Smooth muscle cell (in vitro differentiated cells): Measurements from ENCODE around the gene GPR146. TPM values are rescaled to one million over a fixed set of nuclear protein-coding genes. Genes with fewer than 3 reads are reported as not detected.

Experiments used
- DNase-seq: peaks from one replicate; lab custom pipeline; 2025; ENCODE audit not compliant: unreplicated experiment; lab: John Stamatoyannopoulos, UW
- H2AFZ ChIP-seq: fragments of 200-600 bp; sonication (generic); 2 replicates; pipeline ENCODE4 v1.6.0; 2016; ENCODE audit warnings: antibody characterized with exemption, low read depth, mild to moderate bottlenecking
- H3F3A ChIP-seq: fragments of 200-600 bp; sonication (generic); 2 replicates; pipeline ENCODE4 v1.6.0; 2017; ENCODE audit warnings: antibody characterized with exemption, low read depth
- H3K27ac ChIP-seq: fragments of 200-600 bp; sonication (generic); 2 replicates; pipeline ENCODE4 v1.5.1; 2016; ENCODE audit warnings: low read depth, mild to moderate bottlenecking
- H3K27me3 ChIP-seq: fragments of 200-600 bp; sonication (generic); 2 replicates; pipeline ENCODE4 v1.6.1; 2016; ENCODE audit warnings: low read depth, mild to moderate bottlenecking
- H3K36me3 ChIP-seq: fragments of 200-600 bp; sonication (generic); 2 replicates; pipeline ENCODE4 v1.5.1; 2016; ENCODE audit warnings: low read depth
- H3K4me1 ChIP-seq: fragments of 200-600 bp; sonication (generic); 2 replicates; pipeline ENCODE4 v1.5.1; 2016; ENCODE audit warnings: low read depth
- H3K4me2 ChIP-seq: fragments of 200-600 bp; sonication (generic); 2 replicates; pipeline ENCODE4 v1.6.0; 2016; ENCODE audit warnings: mild to moderate bottlenecking
- H3K4me3 ChIP-seq: fragments of 200-600 bp; sonication (generic); 2 replicates; pipeline ENCODE4 v1.5.1; 2016; ENCODE audit warnings: mild to moderate bottlenecking
- H3K79me2 ChIP-seq: fragments of 200-600 bp; sonication (generic); 2 replicates; pipeline ENCODE4 v1.6.0; 2016; ENCODE audit warnings: low read depth, mild to moderate bottlenecking
- H3K9ac ChIP-seq: fragments of 200-600 bp; sonication (generic); 2 replicates; pipeline ENCODE4 v1.6.0; 2016; ENCODE audit warnings: low read depth
- H3K9me3 ChIP-seq: fragments of 200-600 bp; sonication (generic); replicated peaks from 2 replicates; pipeline ENCODE4 v1.5.1; 2016; ENCODE audit warnings: low read depth
- H4K20me1 ChIP-seq: fragments of 200-600 bp; sonication (generic); 2 replicates; pipeline ENCODE4 v1.6.0; 2016; ENCODE audit warnings: low read depth
- WGBS: methylation state at CpG from one replicate; pipeline ENCODE4 v1.1.7; 2016; ENCODE audit warnings: low lambda C conversion rate; 5-methylcytosine and 5-hydroxymethylcytosine counted together
- polyA plus RNA-seq: library from polyadenylated mRNA; unstranded; fragments of >200 nt; fragmentation: Nextera tagmentation; extraction: Ambion mirVana; gene quantifications from 2 replicates; pipeline ENCODE4 v1.2.1, GENCODE V29; 2016
- total RNA-seq: library from RNA; depleted of rRNA; stranded (reverse); fragments of >200 nt; gene quantifications from 2 replicates; pipeline ENCODE4 v1.2.3, GENCODE V29; 2014
- TF ChIP-seq, protein P1 (sequence below): fragments of 200-600 bp; sonication (generic); IDR thresholded peaks from 2 replicates; pipeline ENCODE4 v1.5.1; 2017; ENCODE audit warnings: borderline replicate concordance, mild to moderate bottlenecking, antibody characterized with exemption; ENCODE audit not compliant: insufficient read depth, poor library complexity, severe bottlenecking

Gene GPR146
- total and polyA plus RNA-seq, 2 experiments from 2014 or later, result 1.8 to 2.2 TPM

DNA sequence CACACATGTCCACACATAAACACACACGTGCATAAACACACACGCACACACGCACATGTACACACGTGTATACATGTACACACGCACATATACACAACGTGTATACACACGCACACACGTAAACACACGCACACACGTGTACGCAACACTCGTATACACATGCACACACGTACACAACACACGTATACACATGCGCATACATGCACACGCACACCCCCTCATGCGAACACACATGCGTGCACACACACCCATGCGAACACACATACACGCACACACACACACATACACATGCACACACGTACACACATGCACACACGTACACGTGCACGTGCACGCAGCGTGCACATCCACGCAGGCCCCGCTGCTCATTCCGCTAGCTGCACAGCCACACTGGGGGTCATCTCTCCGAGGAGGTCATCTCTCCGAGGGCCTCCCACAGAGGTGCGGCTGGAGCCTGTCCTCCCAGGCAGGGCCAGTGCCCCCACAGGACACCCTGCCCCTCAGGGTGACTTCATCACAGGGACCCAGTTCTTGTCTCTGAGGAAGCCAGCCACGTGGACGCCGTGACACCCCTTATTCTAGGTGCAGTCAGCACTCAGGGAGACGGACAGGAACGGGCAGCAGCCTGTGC is 35.5 kb upstream of the GPR146 start:
- H3K4me3 ChIP-seq, result no peak overlapping the region
- no peak overlapping the region for H3K9ac ChIP-seq
- no peaks in the 10 kb centered on the region for H3F3A ChIP-seq
- H3K27ac ChIP-seq, result no peak overlapping the region
- no peak overlapping the region for H3K4me2 ChIP-seq
- no peaks in the 10 kb centered on the region for H3K79me2 ChIP-seq
- TF ChIP-seq, protein P1, sequence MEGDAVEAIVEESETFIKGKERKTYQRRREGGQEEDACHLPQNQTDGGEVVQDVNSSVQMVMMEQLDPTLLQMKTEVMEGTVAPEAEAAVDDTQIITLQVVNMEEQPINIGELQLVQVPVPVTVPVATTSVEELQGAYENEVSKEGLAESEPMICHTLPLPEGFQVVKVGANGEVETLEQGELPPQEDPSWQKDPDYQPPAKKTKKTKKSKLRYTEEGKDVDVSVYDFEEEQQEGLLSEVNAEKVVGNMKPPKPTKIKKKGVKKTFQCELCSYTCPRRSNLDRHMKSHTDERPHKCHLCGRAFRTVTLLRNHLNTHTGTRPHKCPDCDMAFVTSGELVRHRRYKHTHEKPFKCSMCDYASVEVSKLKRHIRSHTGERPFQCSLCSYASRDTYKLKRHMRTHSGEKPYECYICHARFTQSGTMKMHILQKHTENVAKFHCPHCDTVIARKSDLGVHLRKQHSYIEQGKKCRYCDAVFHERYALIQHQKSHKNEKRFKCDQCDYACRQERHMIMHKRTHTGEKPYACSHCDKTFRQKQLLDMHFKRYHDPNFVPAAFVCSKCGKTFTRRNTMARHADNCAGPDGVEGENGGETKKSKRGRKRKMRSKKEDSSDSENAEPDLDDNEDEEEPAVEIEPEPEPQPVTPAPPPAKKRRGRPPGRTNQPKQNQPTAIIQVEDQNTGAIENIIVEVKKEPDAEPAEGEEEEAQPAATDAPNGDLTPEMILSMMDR, result no peak
- no peaks in the 10 kb centered on the region for H3K9me3 ChIP-seq
- DNase-seq, result no peak
- no peaks in the 10 kb centered on the region for H3K27me3 ChIP-seq
- H2AFZ ChIP-seq, result no peak overlapping the region
- WGBS, result 91% methylated on average over 26 of the region's 37 CpGs
- H4K20me1 ChIP-seq, result peaks cover 61% of the 10 kb centered on the region
- H3K4me1 ChIP-seq, result no peaks in the 10 kb centered on the region
- H3K36me3 ChIP-seq, result no peaks in the 10 kb centered on the region

- no peaks in the 10 kb centered on the region for H3K79me2 ChIP-seq
- 96% methylated on average over 22 of the region's 22 CpGs for WGBS
Observed at GRCh38 chr7:1009747-1010146, 34.6 kb upstream of the GPR146 start.

DNA sequence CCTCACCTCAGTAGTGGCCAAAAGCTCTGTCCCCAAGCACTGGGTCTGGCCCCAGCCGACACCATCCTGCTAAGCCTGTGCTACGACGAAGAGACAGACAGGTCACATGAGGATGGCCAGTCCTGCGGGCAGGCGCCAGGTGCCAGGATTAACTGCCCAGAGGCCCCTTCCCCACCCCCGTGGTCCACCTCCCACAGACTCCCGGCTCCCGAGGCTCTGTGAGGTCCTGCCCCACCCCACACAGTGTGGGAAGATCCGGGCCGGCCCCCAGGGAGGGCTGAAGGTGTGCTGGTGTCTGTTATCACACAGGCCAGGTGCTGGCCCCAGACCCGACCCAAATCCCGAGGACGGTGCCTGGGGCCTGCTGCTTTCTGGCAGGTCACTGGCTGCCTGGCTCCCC is 34.1 kb upstream of the GPR146 start:
- Histone ChIP-seq H3K9me3 (no peaks in the 10 kb centered on the region), H3K36me3 (no peaks in the 10 kb centered on the region), H3F3A (no peaks in the 10 kb centered on the region), H3K79me2 (no peaks in the 10 kb centered on the region), H3K27ac (no peak overlapping the region), H3K4me2 (no peak overlapping the region), H4K20me1 (peaks cover 64% of the 10 kb centered on the region), H3K9ac (no peak overlapping the region), H2AFZ (no peak overlapping the region), H3K27me3 (no peaks in the 10 kb centered on the region), H3K4me3 (no peak overlapping the region), H3K4me1 (no peaks in the 10 kb centered on the region)
- WGBS, result 94% methylated on average over 9 of the region's 13 CpGs
- TF ChIP-seq, protein P1, result no peak
- no peak for DNase-seq

More at GRCh38 chr7:1009747-1010146, 34.6 kb upstream of the GPR146 start:
- H3K4me1 ChIP-seq, result no peaks in the 10 kb centered on the region
- peaks cover 61% of the 10 kb centered on the region for H4K20me1 ChIP-seq
- H3K27me3 ChIP-seq, result no peaks in the 10 kb centered on the region
- no peak overlapping the region for H3K9ac ChIP-seq
- no peak overlapping the region for H3K4me2 ChIP-seq
- H3K9me3 ChIP-seq, result no peaks in the 10 kb centered on the region
- no peak overlapping the region for H3K27ac ChIP-seq
- H2AFZ ChIP-seq, result no peak overlapping the region
- no peaks in the 10 kb centered on the region for H3F3A ChIP-seq
- H3K36me3 ChIP-seq, result no peaks in the 10 kb centered on the region
- no peak for DNase-seq
- TF ChIP-seq, protein P1, result no peak
- no peak overlapping the region for H3K4me3 ChIP-seq
